Upper lobe of left lung (tissue), 6 donors: ENCODE data around the gene GOT1. TPM values are rescaled to one million over a fixed set of nuclear protein-coding genes. Genes with fewer than 3 reads are reported as not detected.

Experiments
- ATAC-seq, 2 donors: fragments of 200-7000 bp; cut with Tn5 transposase; one replicate each; pipeline ENCODE4 v1.9.1; 2022; ENCODE audit warnings: mild to moderate bottlenecking in 2 of 2, moderate library complexity in 2 of 2; ENCODE audit not compliant: low FRiP score in 2 of 2
- DNase-seq, 2 donors: peaks; one replicate each; pipeline ENCODE4 v3.0.0-alpha.2; 2019 to 2020
- H3K27ac ChIP-seq, 4 donors: fragments of 200-600 bp; sonication (generic); one replicate each; pipeline ENCODE4 v1.5.1; 2016 to 2019
- H3K27me3 ChIP-seq, 4 donors: fragments of 200-600 bp; sonication (generic); one replicate each; pipeline ENCODE4 v1.5.1; 2017 to 2019
- H3K36me3 ChIP-seq, 4 donors: fragments of 200-600 bp; sonication (generic); one replicate each; pipeline ENCODE4 v1.5.1; 2016 to 2019
- H3K4me1 ChIP-seq, 4 donors: fragments of 200-600 bp; sonication (generic); one replicate each; pipeline ENCODE4 v1.5.1; 2018 to 2019
- H3K4me3 ChIP-seq, 4 donors: fragments of 200-600 bp; sonication (generic); one replicate each; pipeline ENCODE4 v1.5.1; 2017 to 2019; ENCODE audit warnings: mild to moderate bottlenecking in 2 of 4, moderate library complexity in 1 of 4
- H3K9me3 ChIP-seq, 4 donors: fragments of 200-600 bp; sonication (generic); one replicate each; pipeline ENCODE4 v1.5.1; 2018 to 2019
- CTCF ChIP-seq, 6 experiments: fragments of 450-650 bp in 4 of 6; fragments of 200-600 bp in 2 of 6; sonication (generic) in 2 of 6; IDR thresholded peaks; one replicate each; pipeline ENCODE4 v1.5.1; 2016 to 2019; ENCODE audit warnings: antibody characterized with exemption in 6 of 6
- EP300 ChIP-seq, 4 donors: sonication (generic); formaldehyde crosslinking; IDR thresholded peaks; one replicate each; pipeline ENCODE4 v1.5.1; 2017; ENCODE audit warnings: antibody characterized with exemption in 4 of 4, control low read depth in 2 of 4
- POLR2A ChIP-seq, 4 donors: fragments of 450-650 bp; IDR thresholded peaks; one replicate each; pipeline ENCODE4 v1.5.1; 2016 to 2017; ENCODE audit warnings: antibody characterized with exemption in 4 of 4, mild to moderate bottlenecking in 2 of 4
- POLR2AphosphoS5 ChIP-seq, 2 donors: sonication (generic); formaldehyde crosslinking; IDR thresholded peaks; one replicate each; pipeline ENCODE4 v1.5.1; 2017; ENCODE audit warnings: antibody characterized with exemption in 2 of 2
- WGBS, 2 donors: methylation state at CpG; one replicate each; pipeline ENCODE4 v1.1.5; 2017 to 2018; 5-methylcytosine and 5-hydroxymethylcytosine counted together
- total RNA-seq, 6 donors: library from RNA; depleted of rRNA in 4 of 6; stranded (reverse); fragments of >200 nt in 4 of 6; gene quantifications; one replicate each; pipeline versions ENCODE4 v1.1.0 to v1.2.1, GENCODE V29; 2016 to 2021
- donor health status: DM: no; HTN: no; CAD: no; lungs with moderate emphysema.
- donor health status: DM: no; HTN: yes; CAD: no; lungs with severe emphysema.

Gene GOT1
- total RNA-seq, 6 donors from 2014 or later: 13.1 to 46.8 (median 25.7) TPM

- no peak overlapping the region for H3K27ac ChIP-seq
- no peaks in the 10 kb centered on the region for H3K9me3 ChIP-seq
- no peak overlapping the region for H3K4me3 ChIP-seq
- H3K27me3 ChIP-seq: peaks cover 0 to 3% (median 0%) of the 10 kb centered on the region in 4 donors
- WGBS, 2 donors: 66 to 79% methylated on average over 5 of the region's 5 CpGs
- TF ChIP-seq POLR2AphosphoS5 (IDR thresholded peaks at IDR 0.05): no peak
- no peak for TF ChIP-seq EP300 (IDR thresholded peaks at IDR 0.05)
- no peak for TF ChIP-seq POLR2A (IDR thresholded peaks at IDR 0.05)
- no peak for TF ChIP-seq CTCF (IDR thresholded peaks at IDR 0.05)
- H3K4me1 ChIP-seq: no peaks in the 10 kb centered on the region
- DNase-seq (no peak), ATAC-seq (no peak)
- no peaks in the 10 kb centered on the region for H3K36me3 ChIP-seq
Observed at GRCh38 chr10:99450156-99450555, 19.7 kb upstream of the GOT1 start.

DNA sequence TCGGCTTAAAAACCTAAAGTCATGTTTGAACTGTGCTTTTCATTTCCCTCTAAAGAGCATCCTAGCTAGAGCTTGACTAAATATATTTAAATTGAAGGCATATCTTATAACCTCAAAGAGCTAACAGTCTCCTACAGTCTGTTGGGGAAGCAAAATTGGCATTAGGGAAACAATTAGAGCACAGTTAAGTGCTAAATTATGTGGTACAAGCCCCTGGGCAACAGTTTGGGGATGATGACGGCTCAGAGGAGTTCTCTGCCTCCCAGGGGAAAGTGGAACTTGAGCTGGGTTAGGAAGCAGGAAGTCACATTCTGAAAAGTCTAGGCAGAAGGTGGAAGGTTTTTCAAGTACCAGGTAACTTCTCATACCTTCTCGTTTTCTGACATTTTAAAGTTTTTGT lies 18.6 kb upstream of the GOT1 start:
- ATAC-seq (no peak), DNase-seq (no peak)
- peaks cover 0 to 4% (median 0%) of the 10 kb centered on the region in 4 donors for H3K4me1 ChIP-seq
- 68 to 79% methylated on average over 3 of the region's 3 CpGs for WGBS, 2 donors
- H3K9me3 ChIP-seq: no peaks in the 10 kb centered on the region
- H3K36me3 ChIP-seq: no peaks in the 10 kb centered on the region
- no peak overlapping the region for H3K4me3 ChIP-seq
- peaks cover 0 to 3% (median 0%) of the 10 kb centered on the region in 4 donors for H3K27me3 ChIP-seq
- TF ChIP-seq POLR2A (IDR thresholded peaks at IDR 0.05) (no peak), POLR2AphosphoS5 (IDR thresholded peaks at IDR 0.05) (no peak), EP300 (IDR thresholded peaks at IDR 0.05) (no peak), CTCF (IDR thresholded peaks at IDR 0.05) (no peak)
- no peak overlapping the region for H3K27ac ChIP-seq

DNA sequence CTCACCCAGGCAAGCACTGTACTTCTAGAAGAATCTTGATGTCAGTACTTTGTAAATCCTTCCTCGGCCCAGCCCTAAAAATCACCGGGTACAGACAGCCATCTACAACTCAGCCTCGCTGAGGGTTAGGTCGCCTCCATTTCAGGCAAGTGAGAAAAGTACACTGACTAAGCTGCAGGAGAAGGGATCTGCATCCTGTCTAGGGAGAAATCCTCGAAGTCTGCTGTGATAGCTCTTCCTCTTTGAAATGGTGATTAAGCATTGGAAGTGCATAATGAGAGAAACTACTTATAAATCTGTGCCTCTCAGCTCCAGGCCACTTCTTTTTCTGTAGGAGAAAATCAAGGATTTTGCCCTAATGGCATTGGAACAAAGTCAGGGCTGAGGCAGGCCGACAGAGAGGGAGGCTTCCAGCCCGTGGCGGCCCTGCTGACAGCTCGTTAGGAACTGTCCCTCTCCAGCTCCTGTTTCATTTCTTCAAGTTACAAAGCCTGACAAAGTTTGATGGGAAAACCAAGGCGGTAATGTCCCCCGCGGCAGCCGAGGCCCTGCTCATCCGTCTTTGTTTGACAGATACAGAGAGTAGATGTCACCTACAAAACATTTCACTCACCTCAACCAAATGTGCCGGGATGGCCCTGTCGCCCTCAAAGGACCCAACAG lies 14.1 kb upstream of the GOT1 start:
- TF ChIP-seq CTCF (IDR thresholded peaks at IDR 0.05) (no peak), POLR2A (IDR thresholded peaks at IDR 0.05) (no peak), EP300 (IDR thresholded peaks at IDR 0.05) (no peak), POLR2AphosphoS5 (IDR thresholded peaks at IDR 0.05) (no peak)
- ATAC-seq (no peak), DNase-seq (peak in 1 of 2 donors; percentile 37)
- Histone ChIP-seq H3K9me3 (no peaks in the 10 kb centered on the region), H3K4me1 (peaks cover 0 to 4% (median 0%) of the 10 kb centered on the region in 4 donors), H3K4me3 (no peak overlapping the region), H3K27me3 (no peaks in the 10 kb centered on the region), H3K27ac (no peak overlapping the region), H3K36me3 (no peaks in the 10 kb centered on the region)
- 45 to 49% methylated on average over 16 of the region's 16 CpGs for WGBS, 2 donors

DNA sequence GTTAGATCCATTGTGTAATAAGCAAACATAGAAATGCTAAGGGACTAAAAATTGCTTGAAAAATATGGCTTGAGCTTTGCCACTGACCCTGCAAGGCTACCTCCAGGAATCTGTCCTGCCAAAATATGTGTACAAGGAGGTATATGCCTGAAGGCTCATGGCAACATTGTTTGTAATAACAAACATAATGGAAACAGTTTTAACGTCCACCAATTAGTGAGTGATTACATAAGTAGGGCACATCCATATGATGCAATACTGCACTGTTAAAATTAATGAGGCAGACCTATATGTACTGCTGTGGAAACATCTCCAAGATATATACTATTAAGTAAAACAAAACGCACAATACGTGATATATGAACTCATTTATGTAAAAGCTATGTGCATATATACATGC lies 13.1 kb upstream of the GOT1 start:
- Histone ChIP-seq H3K4me1 (peaks cover 0 to 4% (median 0%) of the 10 kb centered on the region in 4 donors), H3K36me3 (no peaks in the 10 kb centered on the region), H3K27ac (no peak overlapping the region), H3K27me3 (no peaks in the 10 kb centered on the region), H3K4me3 (no peak overlapping the region), H3K9me3 (no peaks in the 10 kb centered on the region)
- WGBS, 2 donors: 70 to 78% methylated on average over 3 of the region's 3 CpGs
- ATAC-seq: no peak
- no peak for DNase-seq
- TF ChIP-seq EP300 (IDR thresholded peaks at IDR 0.05) (no peak), CTCF (IDR thresholded peaks at IDR 0.05) (no peak), POLR2AphosphoS5 (IDR thresholded peaks at IDR 0.05) (no peak), POLR2A (IDR thresholded peaks at IDR 0.05) (no peak)

DNA sequence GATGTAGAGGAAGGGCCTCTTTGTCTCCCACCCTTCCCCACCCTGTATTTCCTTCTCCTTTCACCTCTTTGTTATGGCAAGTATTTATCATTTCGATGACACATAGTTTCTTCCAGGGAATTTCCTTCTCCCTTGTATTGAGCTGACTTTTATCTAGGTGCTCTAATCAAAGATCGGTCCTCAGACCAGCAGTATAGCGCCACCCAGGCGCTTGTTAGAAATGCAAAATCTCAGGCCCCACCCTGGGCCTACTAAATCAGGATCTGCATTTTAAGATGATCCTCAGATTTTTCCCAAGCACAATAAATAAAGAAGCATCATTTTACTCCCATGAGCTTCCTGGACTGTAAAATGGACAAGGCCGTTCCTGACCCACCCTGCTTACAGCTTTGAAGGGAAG lies 12.0 kb upstream of the GOT1 start:
- ATAC-seq: no peak
- Histone ChIP-seq H3K4me3 (no peak overlapping the region), H3K36me3 (peaks cover 0 to 3% (median 0%) of the 10 kb centered on the region in 4 donors), H3K27me3 (no peaks in the 10 kb centered on the region), H3K4me1 (peaks cover 0 to 4% (median 0%) of the 10 kb centered on the region in 4 donors), H3K9me3 (no peaks in the 10 kb centered on the region), H3K27ac (no peak overlapping the region)
- TF ChIP-seq POLR2A (IDR thresholded peaks at IDR 0.05) (no peak), CTCF (IDR thresholded peaks at IDR 0.05) (no peak), POLR2AphosphoS5 (IDR thresholded peaks at IDR 0.05) (no peak), EP300 (IDR thresholded peaks at IDR 0.05) (no peak)
- 81 to 84% methylated on average over 5 of the region's 5 CpGs for WGBS, 2 donors
- no peak for DNase-seq
